GM10266 (cell line): ENCODE data around the gene CAPRIN2.

Source experiments
- DNase-seq: peaks from one replicate; pipeline ENCODE4 v3.0.0; 2012; ENCODE audit errors: extremely low spot score
- CTCF ChIP-seq: IDR thresholded peaks from 2 replicates; pipeline ENCODE4 v1.5.1; 2012; ENCODE audit warnings: mild to moderate bottlenecking, low read depth; ENCODE audit not compliant: control insufficient read depth, insufficient read depth; ENCODE audit errors: missing control alignments

Gene CAPRIN2

GRCh38 chr12:30761730-30762129 is 7.0 kb upstream of the CAPRIN2 start:
- no peak for TF ChIP-seq CTCF
- DNase-seq: no peak

GRCh38 chr12:30757316-30757715 is 2.6 kb upstream of the CAPRIN2 start:
- no peak for DNase-seq
- no peak for TF ChIP-seq CTCF

- TF ChIP-seq CTCF: no peak
- DNase-seq: no peak
These were observed 1.3 kb upstream of the CAPRIN2 start for GRCh38 chr12:30756074-30756473.

GRCh38 chr12:30755395-30755762 is 628 bp upstream of the CAPRIN2 start:
- TF ChIP-seq CTCF: no peak

GRCh38 chr12:30754383-30754749 is 385 bp downstream of the CAPRIN2 start:
- TF ChIP-seq CTCF: no peak
- no peak for DNase-seq

More at GRCh38 chr12:30755395-30755762, 628 bp upstream of the CAPRIN2 start:
- no peak for DNase-seq

- no peak for TF ChIP-seq CTCF
- DNase-seq: no peak
These were observed 884 bp downstream of the CAPRIN2 start for GRCh38 chr12:30753751-30754382.

- no peak for DNase-seq
- TF ChIP-seq CTCF: peak; percentile 13
These were observed 1.5 kb downstream of the CAPRIN2 start for GRCh38 chr12:30753233-30753632.
